Activated CD4-positive, CD25-positive, alpha-beta regulatory T cell treated with anti-CD3 and anti-CD28 coated beads, Interleukin-2, amount 50 U/mL, for 72 hours (primary cell): ENCODE results near the gene SOBP.
"Not testable (repeated sequence)": the region's sequence is repeated elsewhere in the genome, so short reads cannot be mapped to it uniquely, and the experiment has no call there.

Experiments used
- DNase-seq: peaks from one replicate; pipeline ENCODE4 v3.0.0; 2021

The SOBP gene

DNA sequence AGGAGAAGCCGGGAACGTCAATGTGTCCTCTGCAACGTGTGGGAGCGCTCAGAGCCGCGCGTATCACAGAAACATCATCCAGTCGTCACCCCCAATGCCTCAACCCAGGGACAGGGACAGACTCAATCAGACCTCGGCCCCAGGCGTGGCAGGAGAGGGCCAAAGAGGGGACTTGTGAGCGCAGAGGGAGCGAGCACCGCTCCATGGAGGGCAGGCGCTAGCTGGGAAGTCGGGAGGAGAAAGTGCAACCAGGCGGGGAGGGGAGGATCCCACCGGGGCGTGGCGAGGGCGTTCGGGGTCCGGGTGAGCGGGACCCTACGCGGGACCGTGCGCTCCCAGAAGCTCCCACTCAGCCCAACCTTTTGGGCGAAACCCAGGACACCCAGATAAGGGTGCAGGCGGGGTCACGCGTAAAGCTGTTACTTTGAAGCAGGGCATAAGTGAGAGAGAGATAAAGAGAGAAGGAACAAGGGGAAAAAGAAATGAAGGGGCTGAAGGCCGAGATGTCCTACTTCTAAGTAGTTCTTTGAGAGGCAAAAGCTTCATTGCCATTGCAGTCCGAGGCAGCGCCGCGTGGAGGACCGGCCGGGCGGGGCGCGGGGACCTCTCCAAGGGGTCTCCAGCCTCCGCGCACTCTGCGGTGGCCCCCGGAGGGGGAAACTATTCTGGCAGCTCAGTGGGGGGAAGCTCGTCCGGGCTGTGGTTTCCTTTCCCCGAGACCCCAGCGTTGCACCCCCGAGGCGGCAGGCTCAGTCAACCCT lies 862 bp upstream of the SOBP start:
- DNase-seq: no peak

DNA sequence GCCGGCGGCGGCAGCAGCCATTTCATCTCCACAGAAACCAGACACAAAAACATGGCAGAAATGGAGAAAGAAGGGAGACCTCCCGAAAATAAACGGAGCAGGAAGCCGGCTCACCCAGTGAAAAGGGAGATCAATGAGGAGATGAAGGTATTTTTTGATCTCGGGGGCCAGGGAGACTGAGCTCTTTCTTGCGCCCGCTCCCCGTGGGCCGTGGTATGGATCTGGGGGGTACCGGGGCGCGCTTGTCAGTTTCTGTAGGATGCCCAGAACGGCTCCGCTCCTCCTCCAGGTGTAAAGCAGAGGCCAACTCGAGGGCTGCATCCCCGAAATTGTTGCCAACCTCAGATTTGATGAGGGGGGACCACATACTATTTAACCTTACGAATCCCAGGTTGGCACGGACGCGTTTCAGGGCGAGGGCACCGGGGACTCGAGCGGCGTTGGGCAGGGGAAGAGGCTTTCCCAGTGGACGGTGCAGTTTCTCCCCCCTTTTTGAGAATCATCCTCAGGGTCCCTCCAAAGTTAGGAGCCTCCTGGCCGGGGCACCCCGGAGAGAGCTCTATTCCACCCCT lies 735 bp downstream of the SOBP start:
- DNase-seq: no peak

DNA sequence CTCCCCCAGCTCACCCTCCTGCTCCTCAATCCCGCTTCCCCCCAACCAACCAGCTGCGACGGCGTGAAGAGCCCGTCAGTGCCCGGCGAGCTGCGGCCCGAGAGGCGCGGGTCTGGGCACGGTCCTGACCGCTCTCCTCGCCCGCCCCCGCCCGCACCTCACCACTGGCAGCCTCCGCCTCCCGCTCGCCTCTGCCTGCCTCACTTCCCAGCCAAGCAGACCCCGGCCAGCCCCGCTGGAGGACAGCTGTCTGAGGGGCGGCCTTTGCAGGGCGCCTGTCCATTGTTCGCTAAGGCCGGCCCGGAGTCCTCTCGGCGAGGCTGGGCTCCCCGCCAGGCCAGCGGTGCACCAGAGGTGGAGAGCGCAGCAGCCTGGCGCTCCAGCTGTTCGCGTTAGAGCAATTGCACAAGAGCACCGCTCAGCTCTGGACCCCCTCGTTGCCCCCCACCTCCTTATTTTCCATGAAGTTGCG lies 1.3 kb downstream of the SOBP start:
- DNase-seq: no peak

DNA sequence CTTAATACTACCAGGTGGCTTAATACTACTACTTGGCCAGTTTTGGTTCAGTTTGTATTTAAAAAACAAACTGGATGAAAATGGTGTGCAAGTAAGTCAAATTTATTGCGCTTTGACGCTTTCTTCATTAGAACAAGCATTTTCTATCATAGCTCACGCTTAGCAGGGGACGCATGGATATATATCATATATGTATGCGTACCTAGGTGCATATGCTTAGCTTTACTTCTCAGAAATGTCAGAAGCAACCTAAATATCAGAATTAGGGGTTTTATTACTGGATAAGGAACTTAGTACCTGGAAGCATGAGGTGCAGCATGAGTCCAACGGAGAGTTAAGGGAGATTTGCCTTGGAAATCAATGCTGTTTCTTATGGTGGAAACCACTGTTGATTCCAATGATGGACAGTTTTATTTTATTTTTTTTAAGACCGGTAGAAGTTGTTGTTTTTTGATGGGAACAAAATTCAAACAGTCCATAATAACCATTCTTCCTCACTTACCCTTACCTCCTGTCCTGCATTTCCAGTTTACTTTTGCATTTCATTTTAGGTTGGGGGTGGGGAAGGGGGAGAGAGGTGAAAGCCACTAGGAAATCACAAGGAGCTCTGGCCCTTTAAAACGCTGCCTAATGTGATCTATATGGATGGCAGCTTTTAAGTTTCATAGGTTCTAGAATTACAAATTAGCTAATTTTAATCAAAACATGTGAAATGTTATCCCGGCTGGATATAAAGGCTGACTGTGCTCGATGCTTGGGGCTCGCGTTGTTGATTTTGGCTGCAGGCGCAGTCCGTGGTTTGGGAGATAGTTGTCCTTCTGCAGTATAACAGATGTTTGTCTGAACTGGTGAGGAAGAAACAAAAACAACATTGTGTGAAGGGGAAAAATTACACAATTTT lies 2.1 kb downstream of the SOBP start:
- DNase-seq: no peak

DNA sequence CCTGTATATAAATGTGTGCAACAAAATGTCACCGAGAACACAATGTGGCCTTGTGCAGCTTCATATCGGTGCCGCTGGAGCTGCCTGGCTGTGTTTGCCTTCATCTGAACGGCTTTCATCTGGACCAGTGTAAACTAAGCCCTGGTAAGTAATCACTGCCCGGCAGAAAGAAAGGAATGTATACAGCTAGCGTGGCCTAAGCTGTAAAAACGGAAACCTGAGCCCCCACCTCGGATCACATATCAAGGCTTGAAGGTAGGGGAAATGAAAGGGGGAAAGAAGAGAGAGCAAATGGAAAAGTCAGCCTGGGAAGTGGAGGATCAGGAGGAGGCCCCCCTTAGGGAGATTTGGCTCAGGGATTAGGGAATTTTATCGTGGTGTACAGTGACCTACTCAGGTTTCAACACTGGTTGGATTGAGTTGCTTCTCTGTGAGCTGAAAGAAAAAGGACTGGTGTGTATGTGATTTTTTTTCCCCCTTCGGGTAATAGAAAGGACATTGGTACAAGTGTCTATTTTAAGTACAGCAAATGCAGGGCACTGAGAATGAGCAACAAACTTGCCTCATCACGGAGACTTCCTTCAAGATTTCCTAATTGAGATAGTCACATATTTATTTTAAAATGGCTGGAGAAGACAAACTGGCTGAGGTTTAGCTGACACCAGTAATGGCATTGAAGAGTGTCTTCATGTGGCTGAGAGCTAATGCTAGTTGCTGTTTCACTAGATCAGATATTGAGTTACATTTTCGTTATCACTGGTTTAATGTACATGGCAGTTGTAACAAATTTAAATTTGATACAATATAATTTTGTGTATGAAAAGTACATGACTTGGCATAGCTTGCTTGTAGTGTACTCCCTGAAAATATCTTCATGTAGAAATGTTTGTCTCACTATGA lies 3.5 kb downstream of the SOBP start:
- DNase-seq: no peak

DNA sequence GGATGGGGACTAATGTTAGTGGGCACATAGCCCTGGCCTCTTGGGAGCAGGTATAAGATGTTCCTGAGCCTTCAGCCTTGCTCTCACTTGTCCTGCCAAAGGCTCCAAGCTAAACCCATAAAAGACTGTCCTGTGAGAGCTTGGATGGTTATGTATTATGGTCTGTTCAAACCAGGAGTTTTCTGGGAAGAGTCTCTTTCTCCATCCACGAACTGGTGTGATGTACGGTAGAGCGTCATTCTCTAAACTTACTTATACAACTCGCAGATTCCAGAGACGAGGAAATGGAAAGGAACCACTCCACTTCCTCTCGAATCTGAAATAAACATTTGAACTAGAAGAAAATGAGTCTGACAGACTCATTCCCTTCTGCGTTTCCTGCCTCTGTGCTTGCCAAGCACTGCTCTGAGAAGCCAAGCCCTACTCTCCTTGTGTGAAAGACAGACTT lies 5.3 kb downstream of the SOBP start:
- no peak for DNase-seq

DNA sequence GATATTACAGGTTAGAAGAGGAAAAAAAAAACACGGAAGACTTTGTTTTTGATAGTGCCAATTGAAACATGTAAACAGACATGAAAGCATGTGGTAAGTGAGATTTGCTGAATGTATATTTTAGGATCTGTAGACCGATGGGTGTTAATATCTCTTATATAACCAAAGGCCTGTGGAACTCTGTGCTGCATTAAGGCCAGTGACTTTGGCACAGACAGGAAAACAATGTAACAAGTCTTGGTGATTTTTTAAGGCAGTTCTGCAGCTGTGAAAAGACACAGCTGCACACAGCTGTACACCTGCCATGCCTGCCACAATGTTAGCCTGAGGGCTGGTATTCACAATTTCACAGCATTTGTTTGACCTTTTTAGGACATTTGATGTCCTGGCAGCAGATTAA lies 6.1 kb downstream of the SOBP start:
- no peak for DNase-seq

DNA sequence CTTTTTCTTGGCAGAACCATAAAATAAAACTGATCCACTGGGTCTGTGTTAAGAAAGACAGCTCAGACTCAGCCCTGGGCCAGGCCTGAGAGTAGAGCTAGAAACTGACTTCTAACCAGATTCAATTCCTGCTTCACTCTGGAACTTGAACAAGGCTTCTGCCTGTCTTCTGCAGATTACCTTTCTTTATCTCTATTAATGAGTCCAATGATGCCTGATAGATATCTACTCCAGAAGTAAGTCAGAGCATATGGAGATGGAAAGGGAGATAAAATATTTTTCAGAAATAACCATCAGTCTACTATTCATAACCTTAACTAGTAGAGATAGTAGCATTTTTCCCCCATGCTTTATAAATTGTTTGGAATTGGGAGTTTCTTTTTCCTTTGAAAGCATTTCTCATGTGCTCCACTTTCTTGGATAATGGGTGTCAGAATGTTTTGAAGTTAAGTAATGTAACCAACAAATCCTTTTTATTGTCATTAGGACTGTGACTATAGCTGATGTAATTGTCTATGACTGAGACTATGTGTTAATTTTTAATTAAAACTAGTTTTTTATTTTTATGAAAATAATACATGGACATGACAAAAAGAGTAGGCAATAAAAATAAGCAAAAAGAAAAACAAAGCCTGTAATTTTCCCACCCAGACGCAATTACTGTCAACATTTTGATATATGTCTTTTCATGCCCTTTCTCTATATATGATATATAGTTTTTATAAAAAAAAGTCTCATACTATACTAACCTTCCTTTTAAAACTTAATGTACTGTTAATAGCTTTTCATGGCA lies 7.2 kb downstream of the SOBP start:
- no peak for DNase-seq

DNA sequence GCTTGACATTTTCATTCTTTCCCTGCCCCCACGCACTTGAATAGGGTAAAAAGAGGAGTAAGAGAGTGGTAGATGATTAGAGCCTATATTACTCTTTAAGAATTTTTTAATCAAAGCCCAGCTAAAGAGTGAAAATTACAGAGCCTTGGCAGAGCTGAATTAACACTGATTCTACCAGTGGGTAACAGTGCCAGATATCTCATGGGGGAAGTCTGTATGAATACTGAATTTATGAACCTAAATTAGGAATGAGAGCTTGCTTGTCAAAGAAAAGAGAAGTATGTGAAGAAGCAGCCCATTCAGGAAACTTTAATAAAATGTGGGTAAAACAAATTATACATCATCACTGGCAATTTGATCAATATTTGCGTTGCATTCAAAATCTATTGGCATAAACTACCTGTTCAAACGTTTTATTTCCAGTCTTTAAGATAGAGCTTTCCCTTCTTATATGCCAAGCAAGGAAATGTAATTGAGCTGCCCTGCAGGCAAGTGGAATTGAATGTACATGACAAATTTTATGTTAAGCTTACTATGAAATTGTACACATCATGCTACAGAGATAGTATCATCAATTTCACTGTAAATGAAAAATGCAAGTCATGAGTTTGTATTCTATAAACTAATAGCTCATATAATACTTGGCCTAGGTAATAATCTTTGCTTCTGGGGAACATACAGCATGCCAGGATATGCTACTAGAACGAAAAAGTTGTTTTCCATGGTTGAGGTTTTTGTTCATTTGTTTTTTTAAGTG lies 14.5 kb downstream of the SOBP start:
- DNase-seq: no peak

DNA sequence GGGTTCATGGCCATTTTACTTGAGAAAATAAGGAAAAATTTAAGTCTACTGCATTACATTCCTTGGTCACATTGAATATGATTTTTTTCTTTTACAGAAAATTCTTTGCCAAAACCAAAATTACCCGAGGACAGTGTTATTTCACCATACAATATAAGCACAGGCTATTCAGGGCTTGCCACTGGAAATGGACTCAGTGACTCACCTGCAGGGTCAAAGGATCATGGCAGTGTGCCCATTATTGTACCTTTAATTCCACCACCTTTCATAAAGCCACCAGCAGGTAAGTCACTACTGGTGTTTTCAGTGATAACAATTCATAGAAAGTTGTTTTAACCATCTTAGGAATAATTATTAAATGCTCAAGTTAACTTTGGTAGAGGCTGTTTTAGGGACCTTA lies 16.2 kb downstream of the SOBP start:
- no peak for DNase-seq

DNA sequence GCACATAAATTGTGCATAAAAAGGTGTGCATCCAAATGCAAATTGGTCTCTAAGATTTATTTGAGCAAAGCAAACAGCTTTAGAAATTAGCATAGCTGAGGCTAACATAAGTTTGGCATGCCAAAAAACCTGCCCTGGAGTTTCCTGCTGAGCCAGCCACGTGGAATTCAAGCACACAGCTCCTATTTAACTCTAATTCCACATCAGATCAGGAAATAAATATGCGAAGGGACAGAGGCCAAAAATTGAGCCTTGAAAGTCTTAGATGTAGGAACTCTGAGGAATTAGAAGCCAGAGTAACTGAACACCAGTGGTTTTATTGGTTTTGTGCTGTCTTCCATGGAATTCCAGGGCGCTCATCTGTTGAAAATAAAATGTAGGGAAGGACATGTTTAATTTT lies 19.6 kb downstream of the SOBP start:
- DNase-seq: no peak

DNA sequence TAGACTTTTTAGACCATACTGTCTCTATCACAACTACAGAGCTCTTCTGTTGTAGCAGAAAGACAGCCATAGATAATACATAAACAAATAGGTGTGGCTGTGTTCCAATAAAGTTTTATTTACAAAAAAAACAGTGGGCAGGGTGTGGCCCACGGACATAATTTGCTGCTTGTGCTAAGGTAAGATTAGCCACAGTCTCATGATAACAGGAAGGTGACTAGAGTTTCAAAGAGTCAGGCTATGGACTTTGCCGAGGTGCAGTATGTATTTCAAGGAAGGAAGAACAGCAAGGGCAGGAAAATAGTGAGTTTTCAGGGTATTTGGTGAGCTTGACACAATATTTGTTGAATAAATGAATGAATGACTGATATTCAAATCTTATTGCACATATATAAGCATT lies 20.2 kb downstream of the SOBP start:
- DNase-seq: no peak

DNA sequence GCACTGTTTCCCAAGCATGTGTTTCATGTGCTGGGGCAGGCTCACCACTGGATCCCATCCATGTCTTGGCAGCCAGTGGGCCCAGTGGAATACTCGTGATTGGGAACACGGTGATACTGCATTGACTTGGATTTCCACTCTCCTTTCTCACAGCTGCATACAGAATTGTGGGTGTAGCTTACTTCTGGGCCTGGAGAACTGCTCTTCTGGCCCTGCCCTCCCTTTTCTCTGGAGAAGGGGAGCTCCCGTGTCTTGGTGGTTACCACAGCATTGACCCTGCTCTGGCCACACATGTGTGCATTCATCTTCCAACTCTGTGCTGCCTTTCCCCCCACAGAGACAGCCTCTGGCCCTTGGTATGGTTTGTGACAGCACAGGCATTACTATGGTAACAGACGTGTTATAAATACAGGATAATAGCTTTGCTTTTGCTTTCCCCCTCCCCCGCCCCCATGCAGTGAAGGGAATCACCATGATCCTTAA lies 21.6 kb downstream of the SOBP start:
- no peak for DNase-seq

DNA sequence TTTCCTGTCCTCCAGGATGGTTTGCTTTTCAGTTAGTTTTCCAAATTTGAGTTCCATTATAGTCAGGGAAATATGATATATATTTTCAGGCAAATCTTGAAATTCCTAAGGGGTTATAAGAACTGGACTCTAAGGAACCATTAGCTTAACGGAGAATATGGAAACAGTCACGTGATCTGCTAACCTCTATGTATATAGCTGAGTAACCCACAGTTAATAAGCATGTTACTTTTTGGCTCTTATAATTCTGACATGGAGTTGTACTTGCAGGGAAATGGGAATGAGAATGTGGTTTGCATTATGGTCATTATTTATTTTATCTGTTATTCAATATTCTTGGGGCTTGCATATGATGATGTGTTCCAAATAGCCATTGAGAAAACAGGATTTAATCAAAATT lies 23.3 kb downstream of the SOBP start:
- DNase-seq: no peak

DNA sequence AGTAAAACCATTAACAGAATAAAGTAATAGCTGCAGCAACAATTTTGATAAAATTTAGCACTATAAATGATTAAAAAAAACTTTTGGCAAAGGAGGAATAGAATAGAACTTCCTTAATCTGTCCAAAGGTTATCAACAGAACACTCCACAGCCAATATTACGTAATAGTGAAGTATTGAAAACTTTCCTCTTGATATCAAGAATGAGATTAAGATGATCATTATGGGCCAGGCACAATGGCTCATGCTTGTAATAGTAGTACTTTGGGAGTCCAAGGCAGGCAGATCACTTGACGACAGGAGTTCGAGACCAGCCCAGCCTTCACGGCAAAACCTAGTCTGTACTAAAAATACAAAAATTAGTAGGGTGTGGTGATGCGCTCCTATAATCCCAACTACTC lies 26.0 kb downstream of the SOBP start:
- DNase-seq: no peak

DNA sequence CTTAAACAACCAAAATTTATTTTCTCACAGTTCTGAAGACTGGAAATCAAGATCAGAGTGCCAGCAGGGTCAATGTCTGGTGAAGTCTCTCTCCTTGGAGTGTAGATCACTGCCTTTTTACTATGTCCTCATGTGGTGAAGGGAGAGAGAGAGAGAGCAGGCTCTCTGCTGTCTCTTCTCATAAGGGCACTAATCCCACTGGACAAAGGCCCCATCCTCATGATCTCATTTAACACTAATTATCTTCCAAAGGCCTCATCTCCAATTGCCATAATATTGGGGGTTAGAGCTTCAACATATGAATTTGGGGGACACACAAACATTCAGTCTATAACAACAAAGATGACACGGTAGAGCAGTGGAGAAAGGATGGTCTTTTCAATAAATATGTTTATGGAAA lies 27.4 kb downstream of the SOBP start:
- no peak for DNase-seq

DNA sequence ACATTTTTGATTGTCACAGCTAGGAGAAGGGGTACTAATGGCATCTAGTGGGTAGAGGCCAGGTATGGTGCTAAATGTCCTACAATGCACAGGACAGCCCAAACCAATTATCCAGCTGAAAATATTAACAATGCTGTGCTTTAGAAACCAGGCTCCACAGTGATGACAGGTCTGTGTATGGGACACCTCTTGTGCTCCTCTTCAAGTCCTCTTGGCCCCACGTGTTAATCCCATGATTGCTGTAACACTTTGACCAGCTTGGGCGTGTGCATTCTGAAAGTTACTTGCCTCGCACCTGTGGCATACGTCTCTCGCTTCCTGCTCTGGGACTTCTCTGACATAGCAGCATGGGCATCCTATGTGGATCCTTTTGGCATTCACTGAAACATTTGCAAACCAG lies 29.3 kb downstream of the SOBP start:
- not testable (repeated sequence) for DNase-seq

DNA sequence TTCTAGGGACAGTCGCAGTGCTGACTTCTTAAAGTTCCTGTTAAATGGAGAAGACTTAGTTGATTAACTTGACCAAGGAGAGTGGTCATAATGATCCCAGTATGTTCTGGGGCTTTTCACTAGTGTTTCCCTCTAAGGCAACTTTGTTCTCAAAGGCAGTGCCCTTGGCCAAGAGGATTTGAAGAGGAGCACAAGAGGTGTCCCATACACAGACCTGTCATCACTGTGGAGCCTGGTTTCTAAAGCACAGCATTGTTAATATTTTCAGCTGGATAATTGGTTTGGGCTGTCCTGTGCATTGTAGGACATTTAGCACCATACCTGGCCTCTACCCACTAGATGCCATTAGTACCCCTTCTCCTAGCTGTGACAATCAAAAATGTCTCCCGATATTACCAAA lies 30.8 kb downstream of the SOBP start:
- DNase-seq: not testable (repeated sequence)

DNA sequence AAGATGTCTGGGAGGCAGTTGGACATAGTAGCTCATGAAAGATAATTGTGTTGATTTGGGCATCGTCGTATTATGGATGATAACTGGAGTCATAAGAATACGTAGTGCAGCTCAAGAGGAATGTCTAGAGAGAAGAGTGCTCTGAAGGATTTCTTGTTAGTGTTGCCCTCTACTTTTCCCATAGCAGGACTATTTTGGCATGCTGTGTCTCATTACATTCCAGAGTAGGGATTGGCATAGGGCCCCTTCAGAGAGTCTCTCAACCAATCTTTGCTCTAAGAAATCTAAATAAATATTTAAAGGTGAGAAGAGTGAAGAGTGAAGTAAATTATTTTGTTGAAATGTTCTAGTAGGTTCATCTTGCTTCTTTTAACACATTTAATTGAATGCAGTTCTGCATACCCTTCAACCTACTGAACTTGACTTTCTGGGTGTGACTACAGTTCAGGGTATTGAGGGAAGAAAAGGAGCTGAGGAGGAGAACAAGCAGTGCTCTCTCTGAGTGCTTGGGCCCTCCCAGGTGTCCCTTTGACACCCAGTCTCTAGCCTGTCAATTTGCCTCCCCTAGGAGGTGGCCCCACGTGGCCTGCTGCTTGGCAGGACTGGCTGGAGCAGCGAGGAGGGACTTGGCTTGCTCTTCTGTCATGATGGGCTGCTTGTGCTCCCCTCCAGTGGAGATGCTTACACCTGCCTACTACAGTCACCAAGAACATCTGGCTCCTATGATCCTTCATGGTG lies 33.3 kb downstream of the SOBP start:
- no peak for DNase-seq

DNA sequence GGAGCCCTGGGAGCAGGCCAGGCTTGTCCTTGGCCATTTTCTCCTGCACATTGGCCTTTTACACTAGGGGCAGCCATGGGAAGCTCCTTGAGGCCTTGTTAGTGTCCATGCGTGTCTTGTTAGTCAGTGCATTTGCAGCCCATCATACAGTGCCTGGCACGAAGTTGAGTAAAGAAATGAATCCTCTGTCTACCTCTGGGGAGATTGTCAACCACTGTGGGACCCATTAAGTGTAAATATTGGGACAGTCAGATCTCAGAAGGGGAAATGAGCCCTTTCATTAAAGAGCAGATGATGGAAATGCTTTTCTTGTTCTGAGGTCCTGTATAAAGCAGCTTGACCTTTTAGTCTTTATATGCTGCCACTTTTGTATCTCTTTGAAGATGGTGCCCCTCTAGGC lies 33.9 kb downstream of the SOBP start:
- no peak for DNase-seq
